OCI-LY1 (cell line): ENCODE results near the gene TAGLN.

Experiments used
- CTCF ChIP-seq: fragments of 200-600 bp; sonication (generic), shearing (Covaris generic); IDR thresholded peaks from 2 replicates; pipeline ENCODE4 v1.5.1; 2017; ENCODE audit warnings: mild to moderate bottlenecking, antibody characterized with exemption, low read length, moderate library complexity, mixed read lengths
- EZH2 ChIP-seq: fragments of 200-600 bp; sonication (generic), shearing (Covaris generic); IDR thresholded peaks from 2 replicates; pipeline ENCODE4 v1.8.0; 2017; ENCODE audit warnings: borderline replicate concordance, mixed run types, mild to moderate bottlenecking, antibody characterized with exemption, low read length, moderate library complexity, mixed read lengths

GRCh38 chr11:117175104-117175503, 24.1 kb upstream of the TAGLN start:
- TF ChIP-seq EZH2 (no peak), CTCF (no peak)
